C4-2B (cell line): ENCODE results near the gene USPL1.

Experiments
- H3K27ac ChIP-seq: fragments of 450-650 bp; 2 replicates; pipeline ENCODE4 v1.5.1; 2017
- ZFX ChIP-seq: fragments of 450-650 bp; IDR thresholded peaks from 2 replicates; pipeline ENCODE4 v1.6.1; 2017
- TF ChIP-seq, protein P1 (sequence below): fragments of 450-650 bp; conservative IDR thresholded peaks from 2 replicates; pipeline ENCODE4 v1.5.1; 2017; ENCODE audit warnings: mild to moderate bottlenecking

The USPL1 gene

DNA sequence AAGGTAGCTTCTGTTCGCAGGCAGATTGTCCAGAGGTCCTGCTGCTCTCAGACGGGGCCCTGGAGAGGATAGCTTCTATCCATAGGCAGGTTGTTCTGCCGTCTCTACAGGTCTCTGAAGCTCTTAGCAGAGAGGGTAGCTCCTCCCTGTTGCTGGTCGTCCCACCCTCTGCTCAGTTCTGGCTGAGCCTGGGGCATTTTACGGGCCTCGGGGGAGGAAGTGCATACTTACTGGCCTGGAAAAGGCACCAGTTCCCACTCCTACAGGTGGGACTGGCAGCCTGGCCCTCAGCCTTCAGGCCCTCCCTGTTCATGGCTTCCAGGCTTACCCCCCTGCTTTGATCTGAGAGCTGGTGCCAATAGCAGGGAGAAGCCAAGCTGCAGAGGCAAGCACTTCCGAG, 42.3 kb downstream of the USPL1 start:
- TF ChIP-seq, protein P1, sequence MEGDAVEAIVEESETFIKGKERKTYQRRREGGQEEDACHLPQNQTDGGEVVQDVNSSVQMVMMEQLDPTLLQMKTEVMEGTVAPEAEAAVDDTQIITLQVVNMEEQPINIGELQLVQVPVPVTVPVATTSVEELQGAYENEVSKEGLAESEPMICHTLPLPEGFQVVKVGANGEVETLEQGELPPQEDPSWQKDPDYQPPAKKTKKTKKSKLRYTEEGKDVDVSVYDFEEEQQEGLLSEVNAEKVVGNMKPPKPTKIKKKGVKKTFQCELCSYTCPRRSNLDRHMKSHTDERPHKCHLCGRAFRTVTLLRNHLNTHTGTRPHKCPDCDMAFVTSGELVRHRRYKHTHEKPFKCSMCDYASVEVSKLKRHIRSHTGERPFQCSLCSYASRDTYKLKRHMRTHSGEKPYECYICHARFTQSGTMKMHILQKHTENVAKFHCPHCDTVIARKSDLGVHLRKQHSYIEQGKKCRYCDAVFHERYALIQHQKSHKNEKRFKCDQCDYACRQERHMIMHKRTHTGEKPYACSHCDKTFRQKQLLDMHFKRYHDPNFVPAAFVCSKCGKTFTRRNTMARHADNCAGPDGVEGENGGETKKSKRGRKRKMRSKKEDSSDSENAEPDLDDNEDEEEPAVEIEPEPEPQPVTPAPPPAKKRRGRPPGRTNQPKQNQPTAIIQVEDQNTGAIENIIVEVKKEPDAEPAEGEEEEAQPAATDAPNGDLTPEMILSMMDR: no peak
- TF ChIP-seq ZFX: no peak
- H3K27ac ChIP-seq: no peak overlapping the region

DNA sequence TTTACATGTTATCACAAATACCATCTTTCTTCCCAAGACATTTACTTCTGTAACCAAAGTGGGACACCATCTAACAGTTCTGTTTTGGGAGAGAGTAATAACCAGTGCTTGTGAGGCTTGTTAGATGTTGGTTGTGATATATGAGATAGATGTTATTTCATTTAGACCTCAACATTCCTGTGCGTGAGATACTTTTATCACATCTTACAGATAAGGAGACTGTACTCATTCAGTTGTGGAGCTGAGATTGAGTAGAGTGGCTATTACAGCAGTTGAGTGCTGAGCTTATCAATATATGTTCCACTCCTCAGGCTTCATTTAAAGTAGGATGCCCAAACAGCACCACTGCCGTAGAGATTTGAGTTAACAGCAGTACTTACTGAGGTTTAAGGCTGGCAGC, 43.1 kb downstream of the USPL1 start:
- no peak overlapping the region for H3K27ac ChIP-seq
- TF ChIP-seq, protein P1: no peak
- TF ChIP-seq ZFX: no peak

DNA sequence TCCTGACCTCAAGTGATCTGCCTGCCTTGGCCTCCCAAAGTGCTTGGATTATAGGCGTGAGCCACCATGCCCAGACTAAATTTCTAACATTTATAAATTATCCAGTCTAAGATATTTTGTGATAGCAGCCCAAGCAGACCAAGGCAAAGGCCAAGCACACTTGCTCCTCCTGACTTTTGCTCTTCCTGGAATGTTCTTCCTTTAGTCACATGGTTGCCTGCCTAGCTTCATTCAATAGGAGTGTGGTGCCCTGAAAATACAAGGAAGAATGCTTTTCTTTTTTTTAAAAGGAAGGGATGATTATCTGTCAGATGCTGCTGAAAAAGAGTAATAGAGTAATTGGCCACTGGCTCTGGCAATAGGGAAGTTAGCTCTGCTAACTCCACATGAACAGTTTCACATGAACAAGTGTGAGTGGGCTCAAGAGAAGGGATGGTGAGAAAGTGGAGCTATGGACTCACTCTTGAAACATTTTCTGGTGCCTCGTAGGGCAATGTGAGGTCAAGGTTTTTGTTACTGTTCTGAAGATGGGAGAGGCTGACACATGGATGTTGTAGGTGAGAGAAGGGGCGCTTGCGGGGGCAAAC, 47.1 kb downstream of the USPL1 start:
- TF ChIP-seq, protein P1: no peak
- TF ChIP-seq ZFX: no peak
- no peak overlapping the region for H3K27ac ChIP-seq

DNA sequence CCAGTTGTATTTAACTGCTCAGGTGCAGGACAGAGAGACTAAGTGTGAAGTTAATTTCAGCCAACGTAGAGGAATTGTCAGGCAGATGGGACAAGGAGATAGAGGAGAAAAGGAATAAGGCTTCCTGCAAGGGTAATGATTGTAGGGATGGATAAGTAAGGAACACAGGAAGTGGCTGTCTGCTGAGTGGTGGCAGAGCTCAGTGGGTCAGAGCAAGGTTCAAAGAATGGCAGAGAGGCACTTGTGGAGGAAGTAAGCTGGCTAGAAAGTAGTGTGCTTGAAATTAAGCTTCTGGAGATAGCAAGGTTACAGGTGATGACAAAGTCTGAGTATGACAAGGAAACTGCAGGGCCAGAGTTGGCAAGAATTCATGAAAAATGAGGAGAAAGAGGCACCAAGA, 47.9 kb downstream of the USPL1 start:
- TF ChIP-seq, protein P1: no peak
- no peak for TF ChIP-seq ZFX
- H3K27ac ChIP-seq: no peak overlapping the region

DNA sequence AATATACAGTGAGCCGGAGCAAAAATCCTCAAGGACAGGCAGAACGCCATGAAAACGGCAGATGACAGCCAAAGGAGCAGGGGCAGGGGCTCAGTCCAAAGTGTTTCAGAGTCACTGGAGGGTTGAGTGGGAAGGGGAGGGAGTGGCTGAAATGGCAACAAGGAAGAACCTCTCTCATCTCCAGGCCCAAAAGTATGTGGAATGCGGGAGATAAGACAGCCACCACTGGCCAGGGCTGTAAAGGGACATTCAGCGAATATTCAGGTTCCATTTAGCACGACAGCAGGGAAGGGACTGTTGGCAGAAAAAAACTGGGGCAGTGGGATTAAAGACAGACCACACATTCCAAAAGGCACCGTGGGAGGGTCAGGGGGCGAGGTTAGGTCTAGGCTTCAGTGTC, 48.4 kb downstream of the USPL1 start:
- TF ChIP-seq, protein P1: no peak
- TF ChIP-seq ZFX: no peak
- H3K27ac ChIP-seq: no peak overlapping the region

DNA sequence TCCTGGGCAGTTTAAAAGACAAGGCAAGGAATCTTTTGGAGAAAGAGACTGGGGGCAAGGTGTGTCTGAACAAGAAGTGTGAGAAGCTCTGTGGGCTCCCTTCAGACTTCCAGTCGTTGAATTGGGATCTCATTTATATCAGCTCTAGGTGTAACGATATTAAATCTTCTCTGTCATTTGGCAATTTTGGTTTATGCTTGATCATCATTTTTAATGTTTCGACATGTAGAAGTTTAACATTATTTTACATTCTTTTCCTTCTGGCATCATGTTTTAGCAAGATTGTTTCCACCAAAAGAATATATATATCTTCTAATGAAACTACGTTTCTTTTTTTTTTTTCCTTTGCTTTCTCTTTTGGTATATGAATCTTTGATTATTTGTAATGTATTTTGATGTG, 49.3 kb downstream of the USPL1 start:
- no peak overlapping the region for H3K27ac ChIP-seq
- TF ChIP-seq, protein P1: no peak
- no peak for TF ChIP-seq ZFX

DNA sequence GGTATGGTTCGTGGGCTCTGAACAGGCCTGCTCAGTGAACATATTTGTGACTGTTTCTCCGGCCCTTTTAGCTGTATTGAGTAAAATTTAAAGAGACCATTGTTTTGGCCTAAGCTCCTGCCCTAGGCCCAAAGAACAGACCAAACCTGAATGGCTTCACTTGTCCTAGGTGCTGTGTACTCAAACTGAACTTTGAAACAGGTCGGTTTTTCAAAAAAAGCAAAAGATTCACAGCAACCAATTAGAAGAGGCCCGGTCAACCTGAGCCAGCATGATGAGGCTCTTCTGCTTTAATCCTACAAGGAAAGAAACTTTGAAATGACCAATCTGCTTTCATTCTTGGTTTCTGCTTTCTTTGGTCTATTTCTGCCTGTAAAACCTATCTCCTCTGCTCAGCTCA, 50.6 kb downstream of the USPL1 start:
- no peak for TF ChIP-seq ZFX
- TF ChIP-seq, protein P1: no peak
- no peak overlapping the region for H3K27ac ChIP-seq
